Activated CD4-positive, CD25-positive, alpha-beta regulatory T cell treated with anti-CD3 and anti-CD28 coated beads, Interleukin-2, amount 50 U/mL, for 24 hours (primary cell): ENCODE results near the gene C14orf180.
"Not testable (repeated sequence)": the region's sequence is repeated elsewhere in the genome, so short reads cannot be mapped to it uniquely, and the experiment has no call there.

Experiments
- ATAC-seq, 2 donors: fragments of 150-1000 bp; cut with Tn5 transposase; one replicate each; pipeline ENCODE4 v1.10.0; 2021; ENCODE audit warnings: mild to moderate bottlenecking in 1 of 2, moderate library complexity in 1 of 2

C14orf180 gene

GRCh38 chr14:104614126-104614812, 34.7 kb downstream of the C14orf180 start:
- no peak for ATAC-seq

- no peak for ATAC-seq
Observed at GRCh38 chr14:104624939-104625338, 45.4 kb downstream of the C14orf180 start.

GRCh38 chr14:104632781-104633180, 53.2 kb downstream of the C14orf180 start:
- no peak for ATAC-seq

- ATAC-seq, result no peak
Observed at GRCh38 chr14:104633276-104634137, 53.9 kb downstream of the C14orf180 start.

GRCh38 chr14:104634138-104634760, 54.7 kb downstream of the C14orf180 start:
- no peak for ATAC-seq

GRCh38 chr14:104634886-104635570, 55.5 kb downstream of the C14orf180 start:
- ATAC-seq, result no peak

- no peak for ATAC-seq
Observed at GRCh38 chr14:104635717-104636116, 56.2 kb downstream of the C14orf180 start.

GRCh38 chr14:104636131-104636530, 56.6 kb downstream of the C14orf180 start:
- ATAC-seq, result no peak

GRCh38 chr14:104636846-104637545, 57.4 kb downstream of the C14orf180 start:
- ATAC-seq, result not testable (repeated sequence)

- ATAC-seq, result no peak
Observed at GRCh38 chr14:104637546-104638003, 58.0 kb downstream of the C14orf180 start.

GRCh38 chr14:104638190-104638589, 58.6 kb downstream of the C14orf180 start:
- no peak for ATAC-seq

- no peak for ATAC-seq
Observed at GRCh38 chr14:104638927-104639450, 59.4 kb downstream of the C14orf180 start.

GRCh38 chr14:104639471-104639870, 59.9 kb downstream of the C14orf180 start:
- no peak for ATAC-seq
